C4-2B (cell line): ENCODE results near the gene CAGE1.

Source experiments
- H3K27ac ChIP-seq: fragments of 450-650 bp; 2 replicates; pipeline ENCODE4 v1.5.1; 2017
- ZFX ChIP-seq: fragments of 450-650 bp; IDR thresholded peaks from 2 replicates; pipeline ENCODE4 v1.6.1; 2017
- TF ChIP-seq, protein P1 (sequence below): fragments of 450-650 bp; conservative IDR thresholded peaks from 2 replicates; pipeline ENCODE4 v1.5.1; 2017; ENCODE audit warnings: mild to moderate bottlenecking

The CAGE1 gene

DNA sequence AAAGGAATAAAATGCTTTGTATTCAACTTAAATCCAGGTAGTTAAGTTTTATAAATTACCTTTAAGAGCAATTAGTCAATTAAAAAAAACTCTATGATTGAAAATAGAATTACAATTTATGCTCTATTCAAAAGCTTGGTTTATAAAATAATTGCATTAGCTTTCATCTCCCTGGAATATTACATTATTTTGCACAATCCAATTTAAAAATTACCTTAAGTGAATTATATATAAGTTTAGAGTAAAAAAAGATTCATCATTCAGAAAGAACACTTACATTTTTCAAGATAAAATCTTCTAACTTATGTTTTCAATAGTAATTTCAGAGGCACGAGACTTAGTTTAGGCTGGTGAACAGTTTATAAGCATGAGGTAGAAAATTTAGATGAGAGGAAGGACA, 91.4 kb downstream of the CAGE1 start:
- H3K27ac ChIP-seq: no peak overlapping the region
- TF ChIP-seq, protein P1, sequence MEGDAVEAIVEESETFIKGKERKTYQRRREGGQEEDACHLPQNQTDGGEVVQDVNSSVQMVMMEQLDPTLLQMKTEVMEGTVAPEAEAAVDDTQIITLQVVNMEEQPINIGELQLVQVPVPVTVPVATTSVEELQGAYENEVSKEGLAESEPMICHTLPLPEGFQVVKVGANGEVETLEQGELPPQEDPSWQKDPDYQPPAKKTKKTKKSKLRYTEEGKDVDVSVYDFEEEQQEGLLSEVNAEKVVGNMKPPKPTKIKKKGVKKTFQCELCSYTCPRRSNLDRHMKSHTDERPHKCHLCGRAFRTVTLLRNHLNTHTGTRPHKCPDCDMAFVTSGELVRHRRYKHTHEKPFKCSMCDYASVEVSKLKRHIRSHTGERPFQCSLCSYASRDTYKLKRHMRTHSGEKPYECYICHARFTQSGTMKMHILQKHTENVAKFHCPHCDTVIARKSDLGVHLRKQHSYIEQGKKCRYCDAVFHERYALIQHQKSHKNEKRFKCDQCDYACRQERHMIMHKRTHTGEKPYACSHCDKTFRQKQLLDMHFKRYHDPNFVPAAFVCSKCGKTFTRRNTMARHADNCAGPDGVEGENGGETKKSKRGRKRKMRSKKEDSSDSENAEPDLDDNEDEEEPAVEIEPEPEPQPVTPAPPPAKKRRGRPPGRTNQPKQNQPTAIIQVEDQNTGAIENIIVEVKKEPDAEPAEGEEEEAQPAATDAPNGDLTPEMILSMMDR: no peak
- no peak for TF ChIP-seq ZFX

DNA sequence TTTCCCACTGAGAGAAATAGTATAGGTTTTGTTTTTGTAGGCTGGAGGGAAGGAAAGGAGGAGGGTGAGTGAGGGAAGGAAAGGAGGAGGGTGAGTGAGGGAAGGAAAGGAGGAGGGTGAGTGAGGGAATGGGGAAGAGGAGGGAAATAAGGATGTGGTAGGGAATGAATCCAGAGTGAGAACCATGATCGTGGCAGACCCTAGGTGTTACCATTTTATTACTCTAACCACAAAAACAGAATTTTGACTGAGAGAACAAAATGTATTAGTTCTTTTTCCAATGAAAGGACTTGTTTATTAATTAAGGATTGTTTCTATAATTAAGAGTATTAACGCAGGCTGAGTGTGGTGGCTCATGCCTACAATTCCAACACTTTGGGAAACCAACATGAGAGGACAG, 92.9 kb downstream of the CAGE1 start:
- TF ChIP-seq ZFX: no peak
- TF ChIP-seq, protein P1: no peak
- no peak overlapping the region for H3K27ac ChIP-seq

DNA sequence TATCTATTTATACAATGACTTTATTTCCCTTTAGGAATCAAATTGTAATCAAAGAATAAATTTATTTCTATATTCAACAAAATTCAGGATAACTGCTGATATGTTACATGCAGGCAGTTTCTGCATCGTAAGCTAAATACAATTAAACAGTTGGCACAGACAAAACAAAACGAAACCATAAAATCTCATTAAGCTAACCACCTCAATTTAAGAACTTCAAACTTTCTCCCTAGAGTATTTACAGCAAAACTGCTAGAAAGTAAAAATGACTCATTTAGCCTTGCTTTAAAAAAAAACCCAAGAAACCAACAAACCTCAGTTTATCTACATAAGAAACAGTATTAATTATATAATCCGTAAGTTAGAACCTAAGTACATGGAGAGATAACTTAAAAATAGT, 93.6 kb downstream of the CAGE1 start:
- no peak for TF ChIP-seq ZFX
- TF ChIP-seq, protein P1: no peak
- no peak overlapping the region for H3K27ac ChIP-seq

DNA sequence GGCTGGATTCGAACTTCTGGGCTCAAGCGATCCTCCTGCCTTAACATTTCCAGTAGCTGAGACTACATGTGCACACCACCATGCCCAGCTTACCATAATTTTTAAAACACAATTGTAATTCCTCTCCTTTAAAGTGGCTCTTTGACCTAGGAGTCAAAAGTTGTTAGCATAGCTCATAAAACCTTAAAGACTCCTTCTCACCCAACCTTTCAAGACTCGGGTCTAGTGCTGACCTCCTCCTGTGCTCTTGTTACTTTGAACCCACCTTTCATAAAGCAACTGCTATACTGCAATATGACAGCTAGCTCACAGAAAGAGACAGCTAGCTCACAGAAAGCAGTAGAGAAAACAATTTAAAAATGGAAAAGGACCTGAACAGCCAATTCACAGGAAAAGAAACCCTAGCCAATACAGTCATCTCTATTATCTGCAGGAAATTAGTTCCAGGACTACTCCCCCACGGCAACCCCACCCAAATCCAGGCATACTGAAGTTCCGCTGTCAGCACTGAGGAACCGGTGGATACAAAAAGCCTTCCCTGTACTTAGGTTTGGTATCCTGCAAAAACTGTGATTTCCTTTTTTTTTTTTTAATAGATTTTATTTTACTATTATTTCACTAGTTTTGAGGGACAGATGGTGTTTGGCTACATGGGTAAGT, 96.8 kb downstream of the CAGE1 start:
- TF ChIP-seq, protein P1: no peak
- no peak overlapping the region for H3K27ac ChIP-seq

DNA sequence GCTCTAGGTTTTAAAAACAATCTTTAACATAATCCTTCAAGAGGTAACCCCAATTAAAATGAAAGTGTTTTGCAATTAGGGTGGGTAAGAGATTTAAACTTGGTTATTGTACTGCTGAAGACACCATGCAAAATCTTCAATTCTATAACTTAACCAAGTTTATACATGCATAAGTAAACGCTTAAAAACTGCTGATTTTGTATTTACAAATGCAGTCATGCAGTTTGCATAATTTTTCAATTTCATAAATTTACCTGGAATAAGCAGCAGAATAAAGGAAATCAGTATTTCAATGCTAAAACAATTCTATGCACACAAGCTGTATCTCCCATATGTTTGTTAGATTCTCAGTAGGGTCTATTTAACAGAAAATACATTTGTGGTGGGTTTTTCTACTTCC, 99.5 kb downstream of the CAGE1 start:
- no peak overlapping the region for H3K27ac ChIP-seq
- TF ChIP-seq, protein P1: no peak
- no peak for TF ChIP-seq ZFX

DNA sequence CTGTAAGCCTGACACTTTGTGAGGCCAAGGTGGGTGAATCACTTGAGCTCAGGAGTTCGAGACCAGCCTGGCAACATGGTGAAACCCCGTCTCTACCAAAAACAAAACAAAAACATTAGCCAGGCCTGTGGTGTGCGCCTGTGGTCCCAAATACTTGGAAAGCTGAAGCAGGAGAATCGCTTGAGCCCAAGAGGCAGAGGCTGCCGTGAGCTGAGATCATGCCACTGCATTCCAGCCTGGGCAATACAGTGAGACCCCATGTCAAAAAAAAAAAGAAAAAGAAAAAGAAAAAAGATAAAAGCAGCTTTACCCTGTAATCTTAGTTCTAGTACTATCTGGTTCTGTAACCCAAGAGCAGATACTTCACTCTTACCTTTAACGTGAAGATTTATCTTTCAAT, 104.1 kb downstream of the CAGE1 start:
- TF ChIP-seq ZFX: no peak
- TF ChIP-seq, protein P1: no peak
- H3K27ac ChIP-seq: no peak overlapping the region

DNA sequence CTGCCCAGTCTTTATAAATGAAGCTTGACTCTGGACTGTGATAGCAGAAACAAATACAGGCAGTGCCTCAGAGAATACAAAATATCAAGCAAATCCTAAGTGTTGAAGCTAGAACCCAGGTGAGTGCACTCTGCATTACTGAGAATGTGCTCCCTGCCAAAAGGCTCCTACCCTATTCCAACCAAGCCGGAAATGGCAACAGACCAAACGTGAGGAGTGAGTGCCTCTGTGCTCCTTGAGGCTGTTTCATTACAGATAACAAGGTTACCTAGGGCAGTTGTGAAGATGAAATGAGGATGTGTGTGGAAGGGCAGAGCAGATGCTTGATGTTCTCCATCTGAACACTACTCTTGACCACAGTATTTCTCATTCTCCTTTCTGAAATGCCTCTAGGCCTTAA, 105.9 kb downstream of the CAGE1 start:
- no peak overlapping the region for H3K27ac ChIP-seq
- TF ChIP-seq ZFX: no peak
- TF ChIP-seq, protein P1: no peak
